SH-SY5Y (cell line): ENCODE results near the gene DYNC2H1.

Source experiments
- GATA2 ChIP-seq: IDR thresholded peaks from 2 replicates; pipeline ENCODE4 v1.6.1; 2011; ENCODE audit warnings: mild to moderate bottlenecking, low read depth, low read length
- GATA3 ChIP-seq: IDR thresholded peaks from 2 replicates; pipeline ENCODE4 v1.6.1; 2011; ENCODE audit warnings: low read depth, mild to moderate bottlenecking, low read length, moderate library complexity

- TF ChIP-seq GATA2 (no peak), GATA3 (no peak)
Observed at GRCh38 chr11:103338621-103339484, 229.6 kb downstream of the DYNC2H1 start.
